HepG2 (cell line): ENCODE results near the gene TNC. TPM values are rescaled to one million over a fixed set of nuclear protein-coding genes. Genes with fewer than 3 reads are reported as not detected.

Source experiments
- ATAC-seq: fragments of 200-7000 bp; cut with Tn5 transposase; 3 replicates; pipeline ENCODE4 v1.9.1; 2020; ENCODE audit warnings: mild to moderate bottlenecking, moderate library complexity
- BruUV-seq: library from RNA; stranded (reverse); fragments of 400-500 nt; replicated peaks from 2 replicates; lab custom pipeline; 2021; lab: Mats Ljungman, UMichigan
- CTCF ChIA-PET: fragments of 300-600 bp; formaldehyde crosslinking; extraction: SDS; loops from one replicate; lab custom pipeline; 2021; ENCODE audit warnings: low total read pairs, inconsistent platforms, low intra/inter-chr PET ratio; lab: Yijun Ruan, JAX
- POLR2A ChIA-PET: fragments of 350-600 bp; sonication (Branson Sonifier 250); formaldehyde crosslinking; loops from one replicate; lab custom pipeline; 2020; ENCODE audit warnings: antibody characterized with exemption, inconsistent platforms; lab: Yijun Ruan, JAX
- DNase-seq: peaks from one replicate; pipeline ENCODE4 v3.0.0-alpha.2; 2015; ENCODE audit warnings: low spot score
- FAIRE-seq: peaks from 3 replicates; lab custom pipeline; 2011; peaks lifted over from hg19 to GRCh38; lab: Jason Lieb, UNC
- H2AFZ ChIP-seq: one replicate; pipeline ENCODE4 v1.6.1; 2011; ENCODE audit warnings: low read length, inconsistent platforms
- H3K27ac ChIP-seq: fragments of 300-600 bp; 3 replicates; pipeline ENCODE4 v1.8.0; 2011; ENCODE audit warnings: mixed run types, mild to moderate bottlenecking, mixed read lengths, low read length, inconsistent platforms; ENCODE audit not compliant: insufficient read depth; ENCODE audit errors: extremely low read length
- H3K27me3 ChIP-seq, 2 experiments: fragments of 200-600 bp in 1 of 2; 2 replicates in 1 of 2; 3 replicates in 1 of 2; pipeline versions ENCODE4 v1.6.0 to v1.8.0; 2011; ENCODE audit warnings: low read length in 2 of 2, mild to moderate bottlenecking in 2 of 2, moderate library complexity in 2 of 2, inconsistent platforms in 1 of 2; ENCODE audit not compliant: insufficient read depth in 2 of 2, control insufficient read depth in 1 of 2
- H3K36me3 ChIP-seq, 2 experiments: fragments of 200-600 bp in 1 of 2; replicated peaks in 1 of 2; 2 replicates in 1 of 2; 3 replicates in 1 of 2; pipeline versions ENCODE4 v1.5.1 to v1.8.0; 2011; ENCODE audit warnings: low read length in 2 of 2, inconsistent platforms in 1 of 2; ENCODE audit not compliant: insufficient read depth in 2 of 2, control insufficient read depth in 1 of 2
- H3K4me1 ChIP-seq: 2 replicates; pipeline ENCODE4 v1.5.1; 2012; ENCODE audit warnings: low read length, inconsistent platforms; ENCODE audit not compliant: insufficient read depth
- H3K4me2 ChIP-seq: 2 replicates; pipeline ENCODE4 v1.6.0; 2011; ENCODE audit warnings: low read depth, low read length, inconsistent platforms
- H3K4me3 ChIP-seq, 3 experiments: fragments of 200-600 bp in 1 of 3; sonication (generic), shearing (Covaris generic) in 1 of 3; replicated peaks in 1 of 3; 2 replicates each; pipeline ENCODE4 v1.5.1; 2011 to 2016; ENCODE audit warnings: low read length in 3 of 3, inconsistent platforms in 2 of 3, low read depth in 2 of 3, mild to moderate bottlenecking in 2 of 3, control low read depth in 1 of 3, mixed read lengths in 1 of 3; ENCODE audit not compliant: insufficient read depth in 1 of 3
- H3K79me2 ChIP-seq: one replicate; pipeline ENCODE4 v1.6.1; 2011; ENCODE audit warnings: low read length, inconsistent platforms; ENCODE audit not compliant: insufficient read depth
- H3K9ac ChIP-seq: 2 replicates; pipeline ENCODE4 v1.6.0; 2011; ENCODE audit warnings: mild to moderate bottlenecking, low read depth, low read length, inconsistent platforms; ENCODE audit not compliant: insufficient read depth
- H3K9me3 ChIP-seq: 2 replicates; pipeline ENCODE4 v1.5.1; 2012; ENCODE audit warnings: mild to moderate bottlenecking, low read length
- H4K20me1 ChIP-seq: 2 replicates; pipeline ENCODE4 v1.6.0; 2011; ENCODE audit warnings: inconsistent platforms, mild to moderate bottlenecking, low read length, moderate library complexity; ENCODE audit not compliant: insufficient read depth
- PHF8 ChIP-seq: sonication (generic); formaldehyde crosslinking; IDR thresholded peaks from 2 replicates; pipeline ENCODE4 v1.5.0; 2020; ENCODE audit warnings: missing genetic modification reagents
- RORA ChIP-seq: sonication (generic); formaldehyde crosslinking; IDR thresholded peaks from 2 replicates; pipeline ENCODE4 v1.5.0; 2020; ENCODE audit warnings: mild to moderate bottlenecking, missing genetic modification reagents, moderate library complexity
- SSRP1 ChIP-seq: IDR thresholded peaks from 2 replicates; pipeline ENCODE4 v1.6.1; 2016; ENCODE audit warnings: control low read depth
- WGBS: methylation state at CpG from one replicate; pipeline ENCODE4 v1.1.6; 2017; ENCODE audit warnings: low lambda C conversion rate; 5-methylcytosine and 5-hydroxymethylcytosine counted together
- in situ Hi-C: cut with HindIII; loops from 2 replicates; pipeline ENCODE4 v1.10.0; 2017; ENCODE audit warnings: low pct_unique_long_range_greater_than_20kb; ENCODE audit not compliant: extremely low pct_ligation_motif_present
- intact Hi-C: fragments of 100-400 bp; cut with micrococcal nuclease; formaldehyde crosslinking; loops from one replicate; pipeline ENCODE4 v1.10.0; 2022; ENCODE audit not compliant: unreplicated experiment
- polyA plus RNA-seq, 8 experiments: library from polyadenylated mRNA; depleted of rRNA in 3 of 8; stranded (reverse) in 7 of 8; unstranded in 1 of 8; fragments of >200 nt; fragmentation: Illumina TruSeq in 4 of 8; extraction: Trizol in 4 of 8; gene quantifications; 2 replicates each; pipeline versions ENCODE4 v1.2.1 to v1.2.3, GENCODE V29; 2011 to 2016; ENCODE audit warnings: low read depth in 4 of 8, missing spikeins in 1 of 8, mixed read lengths in 1 of 8; ENCODE audit not compliant: insufficient read depth in 1 of 8
- total RNA-seq, 5 experiments: library from RNA; depleted of rRNA; stranded (reverse); fragments of >200 nt; fragmentation: Illumina TruSeq; extraction: Trizol; gene quantifications; 2 replicates each; pipeline ENCODE4 v1.2.3, GENCODE V29; 2016; ENCODE audit warnings: low read depth in 1 of 5
- TF ChIP-seq, protein P1 (sequence below): IDR thresholded peaks from 2 replicates; pipeline ENCODE4 v1.4.0; 2020; ENCODE audit warnings: mild to moderate bottlenecking, missing genetic modification reagents
- TF ChIP-seq, protein P2 (sequence below): sonication (generic); formaldehyde crosslinking; IDR thresholded peaks from 2 replicates; pipeline ENCODE4 v1.4.0; 2020; ENCODE audit warnings: missing genetic modification reagents
- TF ChIP-seq, protein P3 (sequence below): sonication (generic); formaldehyde crosslinking; IDR thresholded peaks from 2 replicates; pipeline ENCODE4 v1.5.1; 2020; ENCODE audit warnings: mild to moderate bottlenecking, missing genetic modification reagents, borderline replicate concordance

The TNC gene
- total and polyA plus RNA-seq, 2 of the 13 experiments (the other 11 are each of a cell fraction or from before 2014, with no cell fraction given), result not detected

DNA sequence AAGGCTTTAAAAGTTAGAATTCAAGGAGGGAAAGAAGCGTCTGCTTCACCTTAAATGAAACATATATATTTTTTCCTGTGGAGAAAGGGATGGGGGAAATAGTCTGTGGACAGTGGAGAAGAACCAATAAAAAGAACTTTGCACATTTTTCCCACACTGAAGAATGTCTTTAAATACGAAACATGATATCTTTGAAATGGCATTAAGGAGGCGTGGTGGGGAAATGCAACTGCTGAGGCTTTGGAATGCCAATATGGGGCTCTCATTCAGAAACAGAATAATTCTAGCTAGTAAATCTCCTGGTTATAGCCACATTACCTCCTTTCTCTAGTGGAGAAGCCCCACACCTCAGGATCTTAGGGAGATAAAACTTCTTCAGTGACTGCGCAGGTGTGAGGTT, 46.8 kb downstream of the TNC start:
- Histone ChIP-seq H3K4me3 (no peak overlapping the region), H3K27me3 (0 out of 5 replicates have a peak, but pooled peaks cover 0 to 9% of the 10 kb centered on the region in 2 experiments), H3K4me2 (no peak overlapping the region), H4K20me1 (no peaks in the 10 kb centered on the region), H3K79me2 (no peaks in the 10 kb centered on the region), H3K36me3 (no peaks in the 10 kb centered on the region), H3K27ac (no peak overlapping the region), H2AFZ (no peak overlapping the region), H3K4me1 (no peaks in the 10 kb centered on the region), H3K9ac (no peak overlapping the region), H3K9me3 (no peaks in the 10 kb centered on the region)
- BruUV-seq, result no TSS peak
- CTCF ChIA-PET, result no interaction called here
- FAIRE-seq, result no peak
- ATAC-seq, result no peak
- POLR2A ChIA-PET, result no interaction called here
- WGBS, result 32% methylated on average over 4 of the region's 4 CpGs
- TF ChIP-seq, protein P1, sequence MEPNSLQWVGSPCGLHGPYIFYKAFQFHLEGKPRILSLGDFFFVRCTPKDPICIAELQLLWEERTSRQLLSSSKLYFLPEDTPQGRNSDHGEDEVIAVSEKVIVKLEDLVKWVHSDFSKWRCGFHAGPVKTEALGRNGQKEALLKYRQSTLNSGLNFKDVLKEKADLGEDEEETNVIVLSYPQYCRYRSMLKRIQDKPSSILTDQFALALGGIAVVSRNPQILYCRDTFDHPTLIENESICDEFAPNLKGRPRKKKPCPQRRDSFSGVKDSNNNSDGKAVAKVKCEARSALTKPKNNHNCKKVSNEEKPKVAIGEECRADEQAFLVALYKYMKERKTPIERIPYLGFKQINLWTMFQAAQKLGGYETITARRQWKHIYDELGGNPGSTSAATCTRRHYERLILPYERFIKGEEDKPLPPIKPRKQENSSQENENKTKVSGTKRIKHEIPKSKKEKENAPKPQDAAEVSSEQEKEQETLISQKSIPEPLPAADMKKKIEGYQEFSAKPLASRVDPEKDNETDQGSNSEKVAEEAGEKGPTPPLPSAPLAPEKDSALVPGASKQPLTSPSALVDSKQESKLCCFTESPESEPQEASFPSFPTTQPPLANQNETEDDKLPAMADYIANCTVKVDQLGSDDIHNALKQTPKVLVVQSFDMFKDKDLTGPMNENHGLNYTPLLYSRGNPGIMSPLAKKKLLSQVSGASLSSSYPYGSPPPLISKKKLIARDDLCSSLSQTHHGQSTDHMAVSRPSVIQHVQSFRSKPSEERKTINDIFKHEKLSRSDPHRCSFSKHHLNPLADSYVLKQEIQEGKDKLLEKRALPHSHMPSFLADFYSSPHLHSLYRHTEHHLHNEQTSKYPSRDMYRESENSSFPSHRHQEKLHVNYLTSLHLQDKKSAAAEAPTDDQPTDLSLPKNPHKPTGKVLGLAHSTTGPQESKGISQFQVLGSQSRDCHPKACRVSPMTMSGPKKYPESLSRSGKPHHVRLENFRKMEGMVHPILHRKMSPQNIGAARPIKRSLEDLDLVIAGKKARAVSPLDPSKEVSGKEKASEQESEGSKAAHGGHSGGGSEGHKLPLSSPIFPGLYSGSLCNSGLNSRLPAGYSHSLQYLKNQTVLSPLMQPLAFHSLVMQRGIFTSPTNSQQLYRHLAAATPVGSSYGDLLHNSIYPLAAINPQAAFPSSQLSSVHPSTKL (CRISPR knock-in tag), result no peak
- TF ChIP-seq, protein P2, sequence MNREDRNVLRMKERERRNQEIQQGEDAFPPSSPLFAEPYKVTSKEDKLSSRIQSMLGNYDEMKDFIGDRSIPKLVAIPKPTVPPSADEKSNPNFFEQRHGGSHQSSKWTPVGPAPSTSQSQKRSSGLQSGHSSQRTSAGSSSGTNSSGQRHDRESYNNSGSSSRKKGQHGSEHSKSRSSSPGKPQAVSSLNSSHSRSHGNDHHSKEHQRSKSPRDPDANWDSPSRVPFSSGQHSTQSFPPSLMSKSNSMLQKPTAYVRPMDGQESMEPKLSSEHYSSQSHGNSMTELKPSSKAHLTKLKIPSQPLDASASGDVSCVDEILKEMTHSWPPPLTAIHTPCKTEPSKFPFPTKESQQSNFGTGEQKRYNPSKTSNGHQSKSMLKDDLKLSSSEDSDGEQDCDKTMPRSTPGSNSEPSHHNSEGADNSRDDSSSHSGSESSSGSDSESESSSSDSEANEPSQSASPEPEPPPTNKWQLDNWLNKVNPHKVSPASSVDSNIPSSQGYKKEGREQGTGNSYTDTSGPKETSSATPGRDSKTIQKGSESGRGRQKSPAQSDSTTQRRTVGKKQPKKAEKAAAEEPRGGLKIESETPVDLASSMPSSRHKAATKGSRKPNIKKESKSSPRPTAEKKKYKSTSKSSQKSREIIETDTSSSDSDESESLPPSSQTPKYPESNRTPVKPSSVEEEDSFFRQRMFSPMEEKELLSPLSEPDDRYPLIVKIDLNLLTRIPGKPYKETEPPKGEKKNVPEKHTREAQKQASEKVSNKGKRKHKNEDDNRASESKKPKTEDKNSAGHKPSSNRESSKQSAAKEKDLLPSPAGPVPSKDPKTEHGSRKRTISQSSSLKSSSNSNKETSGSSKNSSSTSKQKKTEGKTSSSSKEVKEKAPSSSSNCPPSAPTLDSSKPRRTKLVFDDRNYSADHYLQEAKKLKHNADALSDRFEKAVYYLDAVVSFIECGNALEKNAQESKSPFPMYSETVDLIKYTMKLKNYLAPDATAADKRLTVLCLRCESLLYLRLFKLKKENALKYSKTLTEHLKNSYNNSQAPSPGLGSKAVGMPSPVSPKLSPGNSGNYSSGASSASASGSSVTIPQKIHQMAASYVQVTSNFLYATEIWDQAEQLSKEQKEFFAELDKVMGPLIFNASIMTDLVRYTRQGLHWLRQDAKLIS (CRISPR knock-in tag), result no peak
- TF ChIP-seq, protein P3, sequence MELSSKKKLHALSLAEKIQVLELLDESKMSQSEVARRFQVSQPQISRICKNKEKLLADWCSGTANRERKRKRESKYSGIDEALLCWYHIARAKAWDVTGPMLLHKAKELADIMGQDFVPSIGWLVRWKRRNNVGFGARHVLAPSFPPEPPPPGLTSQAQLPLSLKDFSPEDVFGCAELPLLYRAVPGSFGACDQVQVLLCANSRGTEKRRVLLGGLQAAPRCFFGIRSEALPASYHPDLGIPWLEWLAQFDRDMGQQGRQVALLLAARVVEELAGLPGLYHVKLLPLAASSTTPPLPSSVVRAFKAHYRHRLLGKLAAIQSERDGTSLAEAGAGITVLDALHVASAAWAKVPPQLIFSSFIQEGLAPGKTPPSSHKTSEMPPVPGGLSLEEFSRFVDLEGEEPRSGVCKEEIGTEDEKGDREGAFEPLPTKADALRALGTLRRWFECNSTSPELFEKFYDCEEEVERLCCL (CRISPR knock-in tag), result no peak
- TF ChIP-seq PHF8 (CRISPR knock-in tag) (no peak), SSRP1 (CRISPR knock-in tag) (no peak), RORA (no peak)
- intact Hi-C loops, result no loop called here
- in situ Hi-C loops, result no loop called here
- DNase-seq, result no peak
